Measurements from ENCODE around the gene CCDC159.

CCDC159 gene

DNA sequence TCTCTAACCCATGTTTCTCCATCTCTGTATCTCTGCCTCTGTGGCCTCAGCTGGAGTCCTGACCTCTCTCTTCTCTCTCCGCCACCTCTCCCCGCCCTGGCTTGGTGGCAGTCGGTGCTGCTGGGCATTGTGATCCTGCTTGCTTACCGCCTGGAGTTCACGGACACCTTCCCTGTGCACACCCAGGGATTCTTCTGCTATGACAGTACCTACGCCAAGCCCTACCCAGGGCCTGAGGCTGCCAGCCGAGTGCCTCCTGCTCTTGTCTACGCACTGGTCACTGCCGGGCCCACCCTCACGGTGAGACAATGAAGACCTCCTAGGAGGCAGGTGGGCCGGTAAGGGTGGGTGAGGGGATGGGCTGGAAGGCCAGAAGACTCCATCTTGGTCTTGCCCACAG, 13.1 kb downstream of the CCDC159 start:
- CTCF ChIA-PET: interaction anchor here (1.0 kb wide), 1 partner anchor 11 kb away, joined by 3 read pairs; no protein-coding TSS in a partner anchor

DNA sequence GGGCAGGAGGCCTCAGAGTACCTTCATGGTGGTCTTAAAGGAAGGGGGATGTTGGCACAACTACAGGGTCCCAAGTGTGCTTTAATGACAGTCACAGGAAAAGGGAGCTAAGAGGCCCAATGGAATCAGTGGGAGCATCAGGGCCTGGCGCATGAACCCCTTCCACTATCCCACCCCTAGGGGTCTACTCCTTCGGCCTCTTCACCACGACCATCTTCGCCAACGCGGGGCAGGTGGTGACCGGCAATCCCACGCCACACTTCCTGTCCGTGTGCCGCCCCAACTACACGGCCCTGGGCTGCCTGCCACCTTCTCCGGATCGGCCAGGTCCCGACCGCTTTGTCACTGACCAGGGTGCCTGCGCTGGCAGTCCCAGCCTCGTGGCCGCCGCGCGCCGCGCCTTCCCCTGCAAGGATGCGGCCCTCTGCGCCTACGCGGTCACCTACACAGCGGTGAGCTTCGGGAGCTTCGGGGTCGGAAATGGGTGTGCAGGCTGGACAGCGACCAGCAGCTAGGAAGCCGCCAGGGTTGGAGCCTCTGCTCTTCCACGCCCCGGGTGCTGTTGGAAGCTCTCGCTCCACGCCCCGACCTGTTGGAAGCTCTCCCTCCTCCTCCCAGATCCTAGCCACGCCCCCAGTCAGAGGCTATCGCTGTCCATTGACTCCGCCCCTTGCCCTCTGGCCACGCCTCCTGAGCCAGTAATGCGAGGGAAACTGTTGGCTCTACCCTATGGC, 14.9 kb downstream of the CCDC159 start:
- ChIA-PET POLR2A (interaction anchor here (1.0 to 1.2 kb wide), 2 partner anchors 13 to 22 kb away, joined by 3 to 4 read pairs; partner anchors contain the start of genes RAB3D and SWSAP1), CTCF (interaction anchor here (1.4 to 1.6 kb wide), 2 partner anchors 20 to 22 kb away, joined by 5 to 8 read pairs; no protein-coding TSS in a partner anchor)
- TF ChIP-seq, protein P1, sequence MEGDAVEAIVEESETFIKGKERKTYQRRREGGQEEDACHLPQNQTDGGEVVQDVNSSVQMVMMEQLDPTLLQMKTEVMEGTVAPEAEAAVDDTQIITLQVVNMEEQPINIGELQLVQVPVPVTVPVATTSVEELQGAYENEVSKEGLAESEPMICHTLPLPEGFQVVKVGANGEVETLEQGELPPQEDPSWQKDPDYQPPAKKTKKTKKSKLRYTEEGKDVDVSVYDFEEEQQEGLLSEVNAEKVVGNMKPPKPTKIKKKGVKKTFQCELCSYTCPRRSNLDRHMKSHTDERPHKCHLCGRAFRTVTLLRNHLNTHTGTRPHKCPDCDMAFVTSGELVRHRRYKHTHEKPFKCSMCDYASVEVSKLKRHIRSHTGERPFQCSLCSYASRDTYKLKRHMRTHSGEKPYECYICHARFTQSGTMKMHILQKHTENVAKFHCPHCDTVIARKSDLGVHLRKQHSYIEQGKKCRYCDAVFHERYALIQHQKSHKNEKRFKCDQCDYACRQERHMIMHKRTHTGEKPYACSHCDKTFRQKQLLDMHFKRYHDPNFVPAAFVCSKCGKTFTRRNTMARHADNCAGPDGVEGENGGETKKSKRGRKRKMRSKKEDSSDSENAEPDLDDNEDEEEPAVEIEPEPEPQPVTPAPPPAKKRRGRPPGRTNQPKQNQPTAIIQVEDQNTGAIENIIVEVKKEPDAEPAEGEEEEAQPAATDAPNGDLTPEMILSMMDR (IDR thresholded peaks at IDR 0.05; ENCODE audit: insufficient read depth, low read length, missing control alignments): no peak
- no peak overlapping the region for H3K4me3 ChIP-seq (ENCODE audit: low read depth, low read length)
- no peak for DNase-seq (ENCODE audit: low read depth, low spot score)

More for the DNA sequence above, 13.1 kb downstream of the CCDC159 start:
- TF ChIP-seq, protein P1 (IDR thresholded peaks at IDR 0.05; ENCODE audit: insufficient read depth, low read length, missing control alignments): no peak
- no peak for DNase-seq (ENCODE audit: low read depth, low spot score)
- POLR2A ChIA-PET: no interaction called here
- H3K4me3 ChIP-seq (ENCODE audit: low read depth, low read length): no peak overlapping the region

DNA sequence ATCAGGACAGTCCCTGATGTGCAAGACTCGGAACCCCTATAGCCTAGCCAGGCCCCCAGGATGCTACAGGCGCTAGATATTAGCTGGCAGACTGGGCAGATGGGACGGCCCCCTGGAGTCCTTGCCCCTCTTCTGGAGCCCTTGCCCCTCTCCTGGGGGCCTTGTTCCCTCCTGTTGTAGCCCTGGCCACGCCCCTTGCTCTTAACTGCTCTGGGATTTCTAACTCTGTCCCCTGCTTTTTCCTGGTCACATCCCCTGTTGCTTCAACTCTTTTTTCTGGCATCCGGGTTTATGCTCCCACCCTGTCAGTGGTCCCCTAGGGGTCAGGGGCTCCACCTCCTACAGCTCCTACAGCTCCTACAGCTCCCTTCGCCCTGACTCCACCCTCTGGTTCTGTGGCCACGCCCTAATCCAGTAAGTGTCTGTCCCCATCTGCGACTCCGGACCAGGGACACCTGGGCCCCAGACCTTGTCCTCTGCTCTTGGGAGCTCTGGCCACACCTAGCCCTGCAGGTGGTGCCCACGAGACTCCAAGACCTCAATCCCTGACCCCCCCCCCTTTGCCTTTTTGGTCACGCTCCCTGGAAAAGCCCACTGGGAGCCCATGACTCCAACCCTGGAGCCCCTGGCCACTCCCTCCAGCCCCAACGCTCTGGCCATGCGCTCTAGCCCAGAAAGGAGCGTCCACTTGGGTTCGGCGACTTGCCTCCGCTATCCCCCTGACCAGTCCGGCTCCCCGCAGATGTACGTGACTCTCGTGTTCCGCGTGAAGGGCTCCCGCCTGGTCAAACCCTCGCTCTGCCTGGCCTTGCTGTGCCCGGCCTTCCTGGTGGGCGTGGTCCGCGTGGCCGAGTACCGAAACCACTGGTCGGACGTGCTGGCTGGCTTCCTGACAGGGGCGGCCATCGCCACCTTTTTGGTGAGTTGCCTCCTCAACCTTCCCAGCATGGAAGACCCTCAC, 15.7 kb downstream of the CCDC159 start:
- no peak for DNase-seq (ENCODE audit: low read depth, low spot score)
- POLR2A ChIA-PET: interaction anchor here (1.0 to 1.8 kb wide), 3 partner anchors 12 to 23 kb away, joined by 3 to 11 read pairs (median 4); partner anchors contain the start of genes RAB3D and SWSAP1
- TF ChIP-seq, protein P1 (IDR thresholded peaks at IDR 0.05; ENCODE audit: insufficient read depth, low read length, missing control alignments): no peak
- CTCF ChIA-PET: interaction anchor here (1.6 kb wide), 1 partner anchor 19 kb away, joined by 8 read pairs; no protein-coding TSS in a partner anchor
- no peak overlapping the region for H3K4me3 ChIP-seq (ENCODE audit: low read depth, low read length)

DNA sequence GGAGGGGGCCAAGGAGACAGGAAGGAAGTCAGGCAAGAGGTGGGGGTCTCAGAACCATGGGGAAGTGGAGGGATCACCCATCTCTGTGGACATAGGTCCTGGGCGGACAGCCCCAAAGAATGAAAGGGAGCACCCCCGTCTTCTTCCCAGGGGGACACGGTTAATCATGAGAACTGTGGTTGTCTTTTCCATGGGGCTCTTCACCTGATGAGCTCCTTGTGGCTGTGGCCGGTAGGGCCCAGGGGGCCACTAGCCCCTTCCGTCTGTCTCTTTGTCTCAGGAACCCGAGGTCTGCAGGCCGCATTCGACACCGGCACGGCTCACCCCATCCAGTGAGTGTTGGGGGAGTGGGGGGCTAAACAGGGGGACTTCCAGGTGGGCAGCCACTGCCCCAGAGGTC, 17.6 kb downstream of the CCDC159 start:
- ChIA-PET POLR2A (interaction anchor here (1.8 kb wide), 1 partner anchor 11 kb away, joined by 11 read pairs; the partner anchor contains the start of gene SWSAP1), CTCF (no interaction called here)
- TF ChIP-seq, protein P1 (IDR thresholded peaks at IDR 0.05; ENCODE audit: insufficient read depth, low read length, missing control alignments): no peak
- no peak overlapping the region for H3K4me3 ChIP-seq (ENCODE audit: low read depth, low read length)
- DNase-seq (ENCODE audit: low read depth, low spot score): no peak

DNA sequence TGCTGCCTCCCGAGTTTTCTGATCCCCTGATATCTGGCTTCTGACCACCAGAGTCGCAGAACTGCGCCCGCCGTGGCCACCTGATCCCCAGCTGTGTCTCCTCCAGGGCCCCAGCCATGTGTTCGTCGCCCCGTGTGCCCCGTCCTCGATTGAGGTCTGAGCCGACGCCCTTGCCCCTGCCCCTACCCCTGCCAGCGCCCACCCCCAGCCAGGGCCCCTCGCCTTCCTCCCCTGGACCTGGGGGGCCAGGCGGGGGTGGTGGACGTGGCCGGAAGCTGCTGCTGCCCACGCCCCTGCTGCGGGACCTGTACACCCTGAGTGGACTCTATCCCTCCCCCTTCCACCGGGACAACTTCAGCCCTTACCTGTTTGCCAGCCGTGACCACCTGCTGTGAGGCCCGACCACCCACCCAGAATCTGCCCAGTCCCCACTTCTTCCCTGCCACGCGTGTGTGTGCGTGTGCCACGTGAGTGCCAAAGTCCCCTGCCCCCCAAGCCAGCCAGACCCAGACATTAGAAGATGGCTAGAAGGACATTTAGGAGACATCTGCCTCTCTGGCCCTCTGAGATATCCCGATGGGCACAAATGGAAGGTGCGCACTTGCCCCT, 18.1 kb downstream of the CCDC159 start:
- ChIA-PET POLR2A (interaction anchor here (1.8 kb wide), 1 partner anchor 10 kb away, joined by 11 read pairs; the partner anchor contains the start of gene SWSAP1), CTCF (no interaction called here)
- TF ChIP-seq, protein P1 (IDR thresholded peaks at IDR 0.05; ENCODE audit: insufficient read depth, low read length, missing control alignments): no peak
- no peak overlapping the region for H3K4me3 ChIP-seq (ENCODE audit: low read depth, low read length)
- DNase-seq (ENCODE audit: low read depth, low spot score): no peak

Measured in AG04449 (cell line).